Keratinocyte (primary cell): ENCODE measurements around the gene PSMB5. TPM values are rescaled to one million over a fixed set of nuclear protein-coding genes. Genes with fewer than 3 reads are reported as not detected.
"Not testable (repeated sequence)": the region's sequence is repeated elsewhere in the genome, so short reads cannot be mapped to it uniquely, and the experiment has no call there.

Experiments
- DNase-seq: peaks from one replicate; pipeline ENCODE4 v3.0.0-alpha.2; 2011; ENCODE audit warnings: low read depth, missing footprints, low spot score
- FAIRE-seq: peaks from 2 replicates; lab custom pipeline; 2011; peaks lifted over from hg19 to GRCh38; lab: Jason Lieb, UNC
- H2AFZ ChIP-seq: 2 replicates; pipeline ENCODE4 v1.6.0; 2012; ENCODE audit warnings: low read length, control low read depth, inconsistent platforms; ENCODE audit not compliant: control insufficient read depth
- H3K27ac ChIP-seq: 2 replicates; pipeline ENCODE4 v1.5.1; 2011; ENCODE audit warnings: low read length; ENCODE audit not compliant: control insufficient read depth, insufficient read depth
- H3K27me3 ChIP-seq: 3 replicates; pipeline ENCODE4 v1.6.0; 2011; ENCODE audit warnings: low read length; ENCODE audit not compliant: control insufficient read depth, insufficient read depth; ENCODE audit errors: extremely low read depth
- H3K36me3 ChIP-seq, 2 experiments: 2 replicates in 1 of 2; 3 replicates in 1 of 2; pipeline ENCODE4 v1.5.1; 2011; ENCODE audit warnings: low read length in 2 of 2, mild to moderate bottlenecking in 1 of 2; ENCODE audit not compliant: control insufficient read depth in 2 of 2, insufficient read depth in 2 of 2; ENCODE audit errors: extremely low read depth in 1 of 2
- H3K4me1 ChIP-seq: 3 replicates; pipeline ENCODE4 v1.5.1; 2011; ENCODE audit warnings: low read length; ENCODE audit not compliant: control insufficient read depth, insufficient read depth; ENCODE audit errors: extremely low read depth
- H3K4me2 ChIP-seq: 3 replicates; pipeline ENCODE4 v1.6.0; 2011; ENCODE audit warnings: low read depth, low read length; ENCODE audit not compliant: control insufficient read depth, insufficient read depth; ENCODE audit errors: extremely low read depth
- H3K4me3 ChIP-seq, 3 experiments: fragments of 200-600 bp in 1 of 3; sonication (generic) in 1 of 3; 2 replicates in 2 of 3; 3 replicates in 1 of 3; pipeline ENCODE4 v1.5.1; 2011 to 2016; ENCODE audit warnings: low read length in 3 of 3, mild to moderate bottlenecking in 3 of 3, control low read depth in 2 of 3, inconsistent platforms in 1 of 3, low read depth in 1 of 3, mixed read lengths in 1 of 3, mixed run types in 1 of 3, moderate library complexity in 1 of 3; ENCODE audit not compliant: control insufficient read depth in 2 of 3, insufficient read depth in 2 of 3; ENCODE audit errors: extremely low read depth in 1 of 3
- H3K79me2 ChIP-seq: 2 replicates; pipeline ENCODE4 v1.6.0; 2012; ENCODE audit warnings: low read length; ENCODE audit not compliant: control insufficient read depth, insufficient read depth
- H3K9ac ChIP-seq: 3 replicates; pipeline ENCODE4 v1.6.0; 2011; ENCODE audit warnings: low read length; ENCODE audit not compliant: control insufficient read depth, insufficient read depth; ENCODE audit errors: extremely low read depth
- H3K9me1 ChIP-seq: 3 replicates; pipeline ENCODE4 v1.6.0; 2011; ENCODE audit warnings: low read length; ENCODE audit not compliant: control insufficient read depth, insufficient read depth; ENCODE audit errors: extremely low read depth
- H3K9me3 ChIP-seq: 2 replicates; pipeline ENCODE4 v1.5.1; 2012; ENCODE audit warnings: low read depth, low read length; ENCODE audit not compliant: control insufficient read depth
- H4K20me1 ChIP-seq: 3 replicates; pipeline ENCODE4 v1.6.0; 2011; ENCODE audit warnings: low read length; ENCODE audit not compliant: control insufficient read depth, insufficient read depth; ENCODE audit errors: extremely low read depth
- EZH2 ChIP-seq: IDR thresholded peaks from one replicate; pipeline ENCODE4 v1.6.1; 2012; ENCODE audit warnings: inconsistent platforms, mild to moderate bottlenecking, low read length, moderate library complexity
- dilution Hi-C: fragments of 300-500 bp; cut with MboI; formaldehyde crosslinking; loops from one replicate; pipeline ENCODE4 v1.7.0; 2020; ENCODE audit warnings: low sequenced_read_pairs; ENCODE audit not compliant: extremely low pct_ligation_motif_present
- polyA plus RNA-seq, 5 experiments: library from polyadenylated mRNA; depleted of rRNA in 3 of 5; stranded (reverse) in 3 of 5; stranded (forward) in 1 of 5; unstranded in 1 of 5; fragments of >200 nt; gene quantifications; 1 replicate in 1 of 5; 2 replicates in 3 of 5; 3 replicates in 1 of 5; pipeline versions ENCODE4 v1.2.1 to v1.2.3, GENCODE V29; 2011 to 2012; ENCODE audit warnings: missing spikeins in 2 of 5, low read depth in 1 of 5, low replicate concordance in 1 of 5
- TF ChIP-seq, protein P1 (sequence below), 3 experiments: IDR thresholded peaks in 1 of 3; conservative IDR thresholded peaks in 1 of 3; optimal IDR thresholded peaks in 1 of 3; 2 replicates in 2 of 3; 3 replicates in 1 of 3; pipeline versions ENCODE3 to v1.5.1; 2011; ENCODE audit warnings: low read length in 3 of 3, mild to moderate bottlenecking in 3 of 3, moderate library complexity in 2 of 3, control low read depth in 1 of 3, inconsistent platforms in 1 of 3; ENCODE audit not compliant: insufficient read depth in 2 of 3; ENCODE audit errors: extremely low read depth in 1 of 3

The PSMB5 gene
- polyA plus RNA-seq, 1 donor (not counting 4 experiments of a cell fraction or from before 2014, with no cell fraction given), result 285 TPM

DNA sequence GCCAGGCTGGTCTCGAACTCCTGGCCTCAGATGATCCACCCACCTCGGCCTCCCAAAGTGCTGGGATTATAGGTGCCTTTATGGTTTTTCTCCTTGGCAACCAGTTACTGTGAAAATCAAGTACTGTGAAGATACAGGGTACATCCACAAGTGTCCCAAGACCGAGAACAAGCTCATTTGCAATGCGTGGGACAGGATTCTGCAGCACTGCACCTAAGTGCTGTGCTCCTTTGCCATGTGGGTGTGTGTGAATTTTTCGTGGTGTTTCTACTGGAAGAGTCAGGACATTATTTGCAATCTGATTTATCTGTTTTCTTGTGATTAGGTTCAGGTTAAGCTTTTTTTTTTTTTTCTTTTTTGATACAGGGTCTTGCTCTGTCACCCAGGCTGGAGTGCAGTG, 17.6 kb downstream of the PSMB5 start:
- Histone ChIP-seq H3K9me3 (no peaks in the 10 kb centered on the region), H3K27me3 (no peaks in the 10 kb centered on the region), H3K9me1 (no peaks in the 10 kb centered on the region), H3K36me3 (no peaks in the 10 kb centered on the region), H3K4me3 (no peak overlapping the region), H4K20me1 (no peaks in the 10 kb centered on the region), H3K9ac (no peak overlapping the region), H3K4me1 (no peaks in the 10 kb centered on the region), H2AFZ (no peak overlapping the region), H3K79me2 (no peaks in the 10 kb centered on the region), H3K4me2 (no peak overlapping the region), H3K27ac (no peak overlapping the region)
- TF ChIP-seq EZH2, result no peak
- TF ChIP-seq, protein P1, sequence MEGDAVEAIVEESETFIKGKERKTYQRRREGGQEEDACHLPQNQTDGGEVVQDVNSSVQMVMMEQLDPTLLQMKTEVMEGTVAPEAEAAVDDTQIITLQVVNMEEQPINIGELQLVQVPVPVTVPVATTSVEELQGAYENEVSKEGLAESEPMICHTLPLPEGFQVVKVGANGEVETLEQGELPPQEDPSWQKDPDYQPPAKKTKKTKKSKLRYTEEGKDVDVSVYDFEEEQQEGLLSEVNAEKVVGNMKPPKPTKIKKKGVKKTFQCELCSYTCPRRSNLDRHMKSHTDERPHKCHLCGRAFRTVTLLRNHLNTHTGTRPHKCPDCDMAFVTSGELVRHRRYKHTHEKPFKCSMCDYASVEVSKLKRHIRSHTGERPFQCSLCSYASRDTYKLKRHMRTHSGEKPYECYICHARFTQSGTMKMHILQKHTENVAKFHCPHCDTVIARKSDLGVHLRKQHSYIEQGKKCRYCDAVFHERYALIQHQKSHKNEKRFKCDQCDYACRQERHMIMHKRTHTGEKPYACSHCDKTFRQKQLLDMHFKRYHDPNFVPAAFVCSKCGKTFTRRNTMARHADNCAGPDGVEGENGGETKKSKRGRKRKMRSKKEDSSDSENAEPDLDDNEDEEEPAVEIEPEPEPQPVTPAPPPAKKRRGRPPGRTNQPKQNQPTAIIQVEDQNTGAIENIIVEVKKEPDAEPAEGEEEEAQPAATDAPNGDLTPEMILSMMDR (optimal IDR thresholded peaks at IDR 0.05 in 1 of 3, IDR thresholded peaks at IDR 0.05 in 1 of 3, conservative IDR thresholded peaks at IDR 0.05 in 1 of 3; ENCODE audit: extremely low read depth in 1 of 3, insufficient read depth in 2 of 3, low read length in 3 of 3), result no peak
- no peak for FAIRE-seq
- dilution Hi-C loops, result no loop called here
- DNase-seq, result no peak

DNA sequence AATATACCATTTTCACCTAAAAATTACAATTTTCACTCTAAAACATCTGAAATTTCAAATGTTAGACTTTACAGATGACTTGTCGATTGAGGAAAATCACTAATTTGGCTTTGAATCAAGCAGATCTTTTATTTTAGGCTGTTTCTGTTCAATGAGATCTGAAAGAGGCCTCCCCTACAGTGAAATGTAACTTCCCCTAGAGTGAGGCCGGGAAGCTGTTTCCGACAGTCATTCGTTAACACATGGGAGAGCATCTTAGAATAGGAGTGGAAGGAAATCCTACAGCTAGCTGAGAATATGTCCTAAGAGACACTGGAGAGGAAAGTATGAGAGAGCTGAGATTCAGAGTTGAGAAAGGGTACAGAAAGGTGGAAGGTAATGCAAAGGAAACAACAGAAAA, 19.1 kb downstream of the PSMB5 start:
- dilution Hi-C loops, result no loop called here
- FAIRE-seq (no peak), DNase-seq (no peak)
- Histone ChIP-seq H3K4me3 (no peak overlapping the region), H3K4me1 (no peaks in the 10 kb centered on the region), H3K9me3 (no peaks in the 10 kb centered on the region), H3K79me2 (no peaks in the 10 kb centered on the region), H4K20me1 (no peaks in the 10 kb centered on the region), H3K27me3 (no peaks in the 10 kb centered on the region), H3K4me2 (no peak overlapping the region), H3K9ac (no peak overlapping the region), H3K27ac (no peak overlapping the region), H3K9me1 (no peaks in the 10 kb centered on the region), H2AFZ (no peak overlapping the region), H3K36me3 (no peaks in the 10 kb centered on the region)
- TF ChIP-seq EZH2, result no peak
- TF ChIP-seq, protein P1 (optimal IDR thresholded peaks at IDR 0.05 in 1 of 3, IDR thresholded peaks at IDR 0.05 in 1 of 3, conservative IDR thresholded peaks at IDR 0.05 in 1 of 3; ENCODE audit: extremely low read depth in 1 of 3, insufficient read depth in 2 of 3, low read length in 3 of 3), result no peak

DNA sequence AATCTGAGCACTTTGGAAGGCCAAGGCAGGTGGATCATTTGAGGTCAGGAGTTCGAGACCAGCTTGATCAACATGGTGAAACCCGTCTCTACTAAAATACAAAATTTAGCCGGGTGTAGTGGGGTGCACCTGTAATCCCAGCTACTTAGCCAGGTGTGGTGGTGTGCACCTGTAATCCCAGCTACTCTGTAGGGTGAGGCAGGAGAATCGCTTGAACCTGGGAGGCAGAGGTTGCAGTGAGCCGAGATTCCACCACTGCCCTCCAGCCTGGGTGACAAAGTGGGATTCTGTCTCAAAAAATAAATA, 21.0 kb downstream of the PSMB5 start:
- dilution Hi-C loops, FAIRE-seq, H3K4me2 ChIP-seq, H3K4me3 ChIP-seq, H3K27me3 ChIP-seq, H3K9ac ChIP-seq, H3K27ac ChIP-seq, H3K9me3 ChIP-seq, H3K79me2 ChIP-seq, H3K9me1 ChIP-seq, H3K36me3 ChIP-seq, H2AFZ ChIP-seq, DNase-seq, H4K20me1 ChIP-seq: not testable (repeated sequence)
- H3K4me1 ChIP-seq, result peaks cover 13% of the 10 kb centered on the region
